RWPE2 (cell line): ENCODE results near the gene FOXM1.

Experiments
- ATAC-seq: fragments of 200-7000 bp; cut with Tn5 transposase; 3 replicates; pipeline ENCODE4 v1.9.1; 2021; ENCODE audit warnings: low read depth
- DNase-seq: peaks from one replicate; pipeline ENCODE4 v3.0.0-alpha.2; 2020; ENCODE audit warnings: low spot score
- H3K27ac ChIP-seq: fragments of 450-650 bp; 2 replicates; pipeline ENCODE4 v1.5.1; 2017; ENCODE audit warnings: mild to moderate bottlenecking; ENCODE audit not compliant: poor library complexity, severe bottlenecking
- H3K27me3 ChIP-seq: fragments of 250-450 bp; sonication (Bioruptor Pico); 2 replicates; pipeline ENCODE4 v1.5.1; 2021; ENCODE audit warnings: mild to moderate bottlenecking, moderate library complexity; ENCODE audit not compliant: insufficient read depth, poor library complexity, severe bottlenecking
- H3K36me3 ChIP-seq: fragments of 250-450 bp; sonication (Bioruptor Pico); 2 replicates; pipeline ENCODE4 v1.5.1; 2020; ENCODE audit warnings: low read depth, mild to moderate bottlenecking, moderate library complexity
- H3K4me1 ChIP-seq: fragments of 250-450 bp; sonication (Bioruptor Pico); 2 replicates; pipeline ENCODE4 v1.5.1; 2021; ENCODE audit warnings: mild to moderate bottlenecking, moderate library complexity; ENCODE audit not compliant: insufficient read depth, poor library complexity, severe bottlenecking
- H3K4me3 ChIP-seq: fragments of 250-450 bp; sonication (Bioruptor Pico); 2 replicates; pipeline ENCODE4 v1.5.1; 2021; ENCODE audit warnings: mild to moderate bottlenecking, moderate library complexity; ENCODE audit not compliant: severe bottlenecking
- H3K9me3 ChIP-seq: fragments of 250-450 bp; sonication (Bioruptor Pico); 2 replicates; pipeline ENCODE4 v1.5.1; 2021; ENCODE audit warnings: mild to moderate bottlenecking, moderate library complexity; ENCODE audit not compliant: severe bottlenecking
- TF ChIP-seq, protein P1 (sequence below): fragments of 450-650 bp; IDR thresholded peaks from one replicate; pipeline ENCODE4 v1.5.1; 2017; ENCODE audit warnings: mild to moderate bottlenecking, moderate library complexity; ENCODE audit not compliant: poor library complexity, severe bottlenecking

FOXM1 gene

DNA sequence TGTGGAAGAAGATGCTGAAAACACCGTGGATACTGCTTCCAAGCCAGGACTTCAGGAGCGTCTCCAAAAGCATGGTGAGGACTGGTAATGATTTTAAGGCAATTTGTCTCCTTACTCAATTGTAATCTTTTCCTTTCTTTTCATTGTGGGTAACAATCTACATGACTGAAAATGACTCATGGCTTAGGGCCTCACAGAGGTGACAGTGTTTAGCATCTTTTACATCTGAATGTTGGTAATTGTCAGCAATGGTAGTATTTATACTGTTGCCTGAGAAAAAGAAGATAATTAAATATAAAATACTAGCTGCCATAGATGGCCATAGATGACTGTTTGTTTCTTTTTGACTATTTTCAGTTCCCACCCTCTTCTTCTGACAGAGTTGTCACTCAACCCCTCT lies 45.4 kb upstream of the FOXM1 start:
- DNase-seq: no peak
- no peaks in the 10 kb centered on the region for H3K9me3 ChIP-seq
- H3K27me3 ChIP-seq: no peaks in the 10 kb centered on the region
- H3K36me3 ChIP-seq: peaks cover 75% of the 10 kb centered on the region
- no peak for ATAC-seq
- H3K27ac ChIP-seq: no peak overlapping the region
- TF ChIP-seq, protein P1, sequence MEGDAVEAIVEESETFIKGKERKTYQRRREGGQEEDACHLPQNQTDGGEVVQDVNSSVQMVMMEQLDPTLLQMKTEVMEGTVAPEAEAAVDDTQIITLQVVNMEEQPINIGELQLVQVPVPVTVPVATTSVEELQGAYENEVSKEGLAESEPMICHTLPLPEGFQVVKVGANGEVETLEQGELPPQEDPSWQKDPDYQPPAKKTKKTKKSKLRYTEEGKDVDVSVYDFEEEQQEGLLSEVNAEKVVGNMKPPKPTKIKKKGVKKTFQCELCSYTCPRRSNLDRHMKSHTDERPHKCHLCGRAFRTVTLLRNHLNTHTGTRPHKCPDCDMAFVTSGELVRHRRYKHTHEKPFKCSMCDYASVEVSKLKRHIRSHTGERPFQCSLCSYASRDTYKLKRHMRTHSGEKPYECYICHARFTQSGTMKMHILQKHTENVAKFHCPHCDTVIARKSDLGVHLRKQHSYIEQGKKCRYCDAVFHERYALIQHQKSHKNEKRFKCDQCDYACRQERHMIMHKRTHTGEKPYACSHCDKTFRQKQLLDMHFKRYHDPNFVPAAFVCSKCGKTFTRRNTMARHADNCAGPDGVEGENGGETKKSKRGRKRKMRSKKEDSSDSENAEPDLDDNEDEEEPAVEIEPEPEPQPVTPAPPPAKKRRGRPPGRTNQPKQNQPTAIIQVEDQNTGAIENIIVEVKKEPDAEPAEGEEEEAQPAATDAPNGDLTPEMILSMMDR: no peak
- H3K4me3 ChIP-seq: no peak overlapping the region
- no peaks in the 10 kb centered on the region for H3K4me1 ChIP-seq

DNA sequence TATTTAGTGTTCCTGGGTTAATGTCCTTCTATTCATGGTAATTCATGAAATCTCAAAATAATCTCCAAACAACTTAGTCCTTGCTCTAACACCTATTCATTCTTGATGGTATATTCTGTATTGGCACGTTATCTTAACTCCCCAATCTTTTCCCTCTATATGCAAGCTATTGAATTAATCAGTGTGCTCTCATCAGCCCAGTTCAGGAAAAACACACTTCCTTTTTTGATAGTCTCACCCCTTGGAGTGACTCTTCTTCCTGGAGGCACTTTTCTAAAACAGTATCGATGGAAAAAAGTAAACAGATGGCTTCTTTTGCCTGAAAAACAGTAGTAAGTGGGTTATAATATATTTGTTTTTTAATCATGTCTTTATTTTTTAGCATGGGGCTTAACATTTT lies 42.3 kb upstream of the FOXM1 start:
- Histone ChIP-seq H3K9me3 (no peaks in the 10 kb centered on the region), H3K27ac (no peak overlapping the region), H3K27me3 (no peaks in the 10 kb centered on the region), H3K36me3 (peaks cover 60% of the 10 kb centered on the region), H3K4me3 (no peak overlapping the region), H3K4me1 (no peaks in the 10 kb centered on the region)
- DNase-seq: no peak
- TF ChIP-seq, protein P1: no peak
- no peak for ATAC-seq

DNA sequence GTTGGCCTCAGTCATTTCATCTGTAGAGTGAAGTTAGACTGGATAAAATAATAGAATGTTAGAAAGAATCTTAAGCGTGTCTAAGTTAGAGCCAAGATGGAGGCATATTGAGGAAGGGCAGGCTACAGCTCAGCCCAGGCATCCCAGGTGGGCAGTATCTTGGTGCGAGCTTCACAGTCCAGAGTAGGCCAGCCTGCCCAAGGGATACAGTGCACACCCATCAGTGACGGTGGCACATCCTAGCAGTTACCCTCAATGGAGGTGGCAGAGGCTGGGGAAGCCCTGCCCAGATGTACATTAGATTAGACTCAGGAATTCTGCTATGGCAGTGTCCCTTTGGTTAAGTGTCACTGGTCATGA lies 35.2 kb upstream of the FOXM1 start:
- no peak for ATAC-seq
- Histone ChIP-seq H3K36me3 (peaks cover 44% of the 10 kb centered on the region), H3K4me1 (no peaks in the 10 kb centered on the region), H3K27ac (no peak overlapping the region), H3K9me3 (no peaks in the 10 kb centered on the region), H3K27me3 (no peaks in the 10 kb centered on the region), H3K4me3 (no peak overlapping the region)
- TF ChIP-seq, protein P1: no peak
- DNase-seq: no peak

DNA sequence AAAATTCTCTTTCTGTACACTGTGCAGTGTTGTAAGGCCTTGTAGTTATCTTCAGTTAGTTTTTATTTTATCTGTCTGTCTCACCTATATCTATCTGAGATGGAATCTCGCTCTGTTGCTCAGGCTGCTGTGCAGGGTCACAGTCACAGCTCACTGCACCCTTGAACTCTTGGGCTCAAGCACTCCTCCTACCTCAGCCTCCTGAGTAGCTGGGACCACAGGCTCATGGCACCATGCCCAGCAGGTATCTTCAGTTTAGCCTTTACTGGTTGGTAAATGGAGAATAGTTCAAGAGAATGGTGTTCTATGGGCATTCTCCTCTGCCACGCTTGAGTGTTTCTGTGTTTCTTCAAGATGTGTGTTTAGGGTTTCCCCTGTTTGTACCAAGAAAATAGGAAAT lies 27.3 kb upstream of the FOXM1 start:
- Histone ChIP-seq H3K36me3 (no peaks in the 10 kb centered on the region), H3K27ac (no peak overlapping the region), H3K4me3 (no peak overlapping the region), H3K9me3 (no peaks in the 10 kb centered on the region), H3K4me1 (no peaks in the 10 kb centered on the region), H3K27me3 (no peaks in the 10 kb centered on the region)
- ATAC-seq (no peak), DNase-seq (no peak)
- TF ChIP-seq, protein P1: no peak

DNA sequence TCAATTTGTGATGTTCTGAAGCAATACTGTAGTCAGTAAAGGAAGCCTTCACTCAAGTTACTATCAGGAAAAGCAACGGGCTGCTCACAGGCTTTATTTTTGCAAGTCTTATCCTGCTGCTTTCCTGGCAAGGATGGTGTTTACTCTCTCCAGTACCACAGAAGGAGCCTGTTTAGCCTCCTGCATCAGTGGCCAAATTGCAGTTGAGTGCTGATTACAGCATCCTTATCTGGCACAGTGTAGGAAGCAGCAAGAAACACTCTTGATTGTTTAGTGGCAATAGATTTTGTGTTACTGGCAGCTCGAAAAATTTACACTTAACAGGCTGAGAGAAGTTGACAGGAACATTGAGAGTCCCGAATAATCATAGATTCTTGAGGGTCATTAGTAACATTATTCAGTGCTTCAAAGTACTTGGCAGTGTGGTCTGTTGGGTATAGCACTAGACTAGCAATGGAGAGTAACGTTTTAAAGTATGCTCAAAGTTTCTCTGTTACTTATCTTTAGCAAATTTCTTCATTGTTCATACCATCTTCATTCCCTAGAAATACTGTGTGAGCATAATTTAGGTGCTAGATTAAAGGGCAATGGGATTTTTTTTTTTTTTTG lies 25.4 kb upstream of the FOXM1 start:
- H3K36me3 ChIP-seq: peaks cover 12% of the 10 kb centered on the region
- H3K27me3 ChIP-seq: no peaks in the 10 kb centered on the region
- no peaks in the 10 kb centered on the region for H3K4me1 ChIP-seq
- ATAC-seq: 0 out of 3 replicates have a peak, but pooled peaks have one; percentile 27
- no peak for DNase-seq
- H3K9me3 ChIP-seq: no peaks in the 10 kb centered on the region
- no peak overlapping the region for H3K4me3 ChIP-seq
- TF ChIP-seq, protein P1: no peak
- H3K27ac ChIP-seq: no peak overlapping the region
